ENCODE measurements around the gene SMARCB1.

DNA sequence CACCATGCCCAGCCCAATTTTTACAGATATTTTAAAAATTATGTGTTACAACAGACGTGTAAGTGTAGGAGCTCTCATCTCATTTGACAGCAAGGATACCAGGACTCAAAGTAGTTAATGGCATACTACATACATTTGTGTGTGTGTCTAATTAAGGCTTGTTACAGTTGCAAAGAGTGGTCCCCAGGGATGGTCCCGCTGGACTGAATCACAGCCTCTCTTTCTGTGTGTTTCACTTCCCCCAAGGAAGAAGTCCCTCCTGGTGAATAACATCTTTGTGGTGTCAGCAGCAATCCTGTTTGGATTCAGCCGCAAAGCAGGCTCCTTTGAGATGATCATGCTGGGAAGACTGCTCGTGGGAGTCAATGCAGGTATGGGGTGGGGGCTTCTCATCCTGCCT lies 88.1 kb downstream of the SMARCB1 start:
- no peak for TF ChIP-seq POLR2A (IDR thresholded peaks at IDR 0.05; ENCODE audit: low read depth, low read length)
- TF ChIP-seq, protein P1, sequence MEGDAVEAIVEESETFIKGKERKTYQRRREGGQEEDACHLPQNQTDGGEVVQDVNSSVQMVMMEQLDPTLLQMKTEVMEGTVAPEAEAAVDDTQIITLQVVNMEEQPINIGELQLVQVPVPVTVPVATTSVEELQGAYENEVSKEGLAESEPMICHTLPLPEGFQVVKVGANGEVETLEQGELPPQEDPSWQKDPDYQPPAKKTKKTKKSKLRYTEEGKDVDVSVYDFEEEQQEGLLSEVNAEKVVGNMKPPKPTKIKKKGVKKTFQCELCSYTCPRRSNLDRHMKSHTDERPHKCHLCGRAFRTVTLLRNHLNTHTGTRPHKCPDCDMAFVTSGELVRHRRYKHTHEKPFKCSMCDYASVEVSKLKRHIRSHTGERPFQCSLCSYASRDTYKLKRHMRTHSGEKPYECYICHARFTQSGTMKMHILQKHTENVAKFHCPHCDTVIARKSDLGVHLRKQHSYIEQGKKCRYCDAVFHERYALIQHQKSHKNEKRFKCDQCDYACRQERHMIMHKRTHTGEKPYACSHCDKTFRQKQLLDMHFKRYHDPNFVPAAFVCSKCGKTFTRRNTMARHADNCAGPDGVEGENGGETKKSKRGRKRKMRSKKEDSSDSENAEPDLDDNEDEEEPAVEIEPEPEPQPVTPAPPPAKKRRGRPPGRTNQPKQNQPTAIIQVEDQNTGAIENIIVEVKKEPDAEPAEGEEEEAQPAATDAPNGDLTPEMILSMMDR (conservative IDR thresholded peaks at IDR 0.05; ENCODE audit: low read depth, low read length): no peak
- TF ChIP-seq MAFK (IDR thresholded peaks at IDR 0.05; ENCODE audit: low read depth, low read length): no peak
- TF ChIP-seq, protein P2, sequence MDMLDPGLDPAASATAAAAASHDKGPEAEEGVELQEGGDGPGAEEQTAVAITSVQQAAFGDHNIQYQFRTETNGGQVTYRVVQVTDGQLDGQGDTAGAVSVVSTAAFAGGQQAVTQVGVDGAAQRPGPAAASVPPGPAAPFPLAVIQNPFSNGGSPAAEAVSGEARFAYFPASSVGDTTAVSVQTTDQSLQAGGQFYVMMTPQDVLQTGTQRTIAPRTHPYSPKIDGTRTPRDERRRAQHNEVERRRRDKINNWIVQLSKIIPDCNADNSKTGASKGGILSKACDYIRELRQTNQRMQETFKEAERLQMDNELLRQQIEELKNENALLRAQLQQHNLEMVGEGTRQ (IDR thresholded peaks at IDR 0.05; ENCODE audit: low read depth, low read length): no peak
- TF ChIP-seq RFX5 (IDR thresholded peaks at IDR 0.05; ENCODE audit: low read depth, low read length): no peak
- TF ChIP-seq, protein P3, sequence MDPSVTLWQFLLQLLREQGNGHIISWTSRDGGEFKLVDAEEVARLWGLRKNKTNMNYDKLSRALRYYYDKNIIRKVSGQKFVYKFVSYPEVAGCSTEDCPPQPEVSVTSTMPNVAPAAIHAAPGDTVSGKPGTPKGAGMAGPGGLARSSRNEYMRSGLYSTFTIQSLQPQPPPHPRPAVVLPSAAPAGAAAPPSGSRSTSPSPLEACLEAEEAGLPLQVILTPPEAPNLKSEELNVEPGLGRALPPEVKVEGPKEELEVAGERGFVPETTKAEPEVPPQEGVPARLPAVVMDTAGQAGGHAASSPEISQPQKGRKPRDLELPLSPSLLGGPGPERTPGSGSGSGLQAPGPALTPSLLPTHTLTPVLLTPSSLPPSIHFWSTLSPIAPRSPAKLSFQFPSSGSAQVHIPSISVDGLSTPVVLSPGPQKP (IDR thresholded peaks at IDR 0.05; ENCODE audit: borderline replicate concordance, low read depth, low read length): no peak
